ENCODE measurements around the gene ETFDH. TPM values are rescaled to one million over a fixed set of nuclear protein-coding genes. Genes with fewer than 3 reads are reported as not detected.
A peak's percentile ranks its signal among the peaks of the same experiment; 100 is the strongest.

Gene ETFDH
- polyA plus RNA-seq, 1 donor from 2014 or later, result 45.1 TPM

DNA sequence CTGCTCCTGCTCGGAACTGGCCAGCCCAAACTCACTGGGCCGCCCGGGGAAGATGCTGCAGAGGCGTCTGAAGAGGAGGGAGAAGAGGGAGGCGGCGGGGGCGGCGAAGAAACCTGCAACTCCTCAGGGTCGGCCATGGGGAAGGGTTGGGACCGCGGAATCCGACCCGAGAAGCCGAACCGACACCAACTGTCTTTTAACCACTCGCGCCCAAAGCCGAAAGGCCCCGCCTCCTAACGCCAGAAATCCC, 506 bp upstream of the ETFDH start, which contains the start of gene C4orf46:
TSS of gene C4orf46 (minus strand) at position 223 of the 250 bp plus-strand sequence. CDS start at position 137, 86 bp downstream.
- Histone ChIP-seq H3K4me2 (ENCODE audit: low read length) (peak within 1 kb of the TSS; percentile 74), H3K4me3 (ENCODE audit: low read length) (peak within 1 kb of the TSS; percentile 85), H3K79me2 (replicated peaks; ENCODE audit: insufficient read depth, low read length) (peaks cover 43% of the 10 kb centered on the region), H2AFZ (ENCODE audit: low read depth, low read length) (peak within 1 kb of the TSS; percentile 81), H3K9ac (ENCODE audit: low read length) (peak within 1 kb of the TSS; percentile 83), H3K27ac (ENCODE audit: low read length) (peak within 1 kb of the TSS; percentile 85), H3K27me3 (ENCODE audit: insufficient read depth, low read depth, low read length) (no peaks in the 10 kb centered on the region), H4K20me1 (ENCODE audit: insufficient read depth) (no peaks in the 10 kb centered on the region), H3K9me3 (ENCODE audit: low read length) (no peaks in the 10 kb centered on the region), H3K36me3 (ENCODE audit: insufficient read depth, low read length) (no peaks in the 10 kb centered on the region), H3K9me2 (ENCODE audit: insufficient read depth, low read length) (no peaks in the 10 kb centered on the region), H3F3A (ENCODE audit: insufficient read depth, low read length, poor library complexity, severe bottlenecking) (no peaks in the 10 kb centered on the region)
- no peak for TF ChIP-seq POLR2AphosphoS5 (IDR thresholded peaks at IDR 0.05)
- TF ChIP-seq, protein P1, sequence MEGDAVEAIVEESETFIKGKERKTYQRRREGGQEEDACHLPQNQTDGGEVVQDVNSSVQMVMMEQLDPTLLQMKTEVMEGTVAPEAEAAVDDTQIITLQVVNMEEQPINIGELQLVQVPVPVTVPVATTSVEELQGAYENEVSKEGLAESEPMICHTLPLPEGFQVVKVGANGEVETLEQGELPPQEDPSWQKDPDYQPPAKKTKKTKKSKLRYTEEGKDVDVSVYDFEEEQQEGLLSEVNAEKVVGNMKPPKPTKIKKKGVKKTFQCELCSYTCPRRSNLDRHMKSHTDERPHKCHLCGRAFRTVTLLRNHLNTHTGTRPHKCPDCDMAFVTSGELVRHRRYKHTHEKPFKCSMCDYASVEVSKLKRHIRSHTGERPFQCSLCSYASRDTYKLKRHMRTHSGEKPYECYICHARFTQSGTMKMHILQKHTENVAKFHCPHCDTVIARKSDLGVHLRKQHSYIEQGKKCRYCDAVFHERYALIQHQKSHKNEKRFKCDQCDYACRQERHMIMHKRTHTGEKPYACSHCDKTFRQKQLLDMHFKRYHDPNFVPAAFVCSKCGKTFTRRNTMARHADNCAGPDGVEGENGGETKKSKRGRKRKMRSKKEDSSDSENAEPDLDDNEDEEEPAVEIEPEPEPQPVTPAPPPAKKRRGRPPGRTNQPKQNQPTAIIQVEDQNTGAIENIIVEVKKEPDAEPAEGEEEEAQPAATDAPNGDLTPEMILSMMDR (IDR thresholded peaks at IDR 0.05; ENCODE audit: poor library complexity, severe bottlenecking), result no peak
- no peak for TF ChIP-seq EP300 (conservative IDR thresholded peaks at IDR 0.05; ENCODE audit: poor library complexity, severe bottlenecking)
- TF ChIP-seq MXI1 (conservative IDR thresholded peaks at IDR 0.05; ENCODE audit: poor library complexity, severe bottlenecking), result peak; percentile 77
- TF ChIP-seq SMC3 (conservative IDR thresholded peaks at IDR 0.05; ENCODE audit: poor library complexity), result no peak

DNA sequence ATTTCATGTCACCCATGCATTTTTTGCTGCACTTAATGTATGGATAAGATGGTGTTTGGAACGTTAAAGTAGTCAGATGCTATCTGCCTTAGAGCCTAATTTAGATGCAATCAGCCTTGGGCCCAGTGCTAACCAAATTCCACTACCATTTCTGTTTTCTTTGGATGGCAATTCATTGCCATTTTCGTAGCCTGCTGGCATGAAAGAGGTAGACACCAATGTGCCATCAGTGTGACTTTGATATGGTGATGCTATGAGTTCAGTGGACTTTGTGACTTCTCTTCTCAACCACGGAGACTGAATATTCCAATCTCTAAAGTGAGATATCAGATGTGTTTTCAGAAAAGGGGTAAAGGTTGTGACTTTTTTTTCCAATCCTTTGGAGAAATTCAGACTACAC, 1.5 kb downstream of the ETFDH start:
- Histone ChIP-seq H3K4me2 (ENCODE audit: low read length) (no peak overlapping the region), H3K27ac (ENCODE audit: low read length) (no peak overlapping the region), H3K27me3 (ENCODE audit: insufficient read depth, low read depth, low read length) (no peaks in the 10 kb centered on the region), H3K9me2 (ENCODE audit: insufficient read depth, low read length) (no peaks in the 10 kb centered on the region), H2AFZ (ENCODE audit: low read depth, low read length) (no peak overlapping the region), H3F3A (ENCODE audit: insufficient read depth, low read length, poor library complexity, severe bottlenecking) (no peaks in the 10 kb centered on the region), H3K9ac (ENCODE audit: low read length) (no peak overlapping the region), H3K9me3 (ENCODE audit: low read length) (no peaks in the 10 kb centered on the region), H3K4me3 (ENCODE audit: low read length) (no peak overlapping the region), H3K79me2 (replicated peaks; ENCODE audit: insufficient read depth, low read length) (peaks cover 28% of the 10 kb centered on the region), H4K20me1 (ENCODE audit: insufficient read depth) (no peaks in the 10 kb centered on the region), H3K36me3 (ENCODE audit: insufficient read depth, low read length) (no peaks in the 10 kb centered on the region)
- TF ChIP-seq EP300 (conservative IDR thresholded peaks at IDR 0.05; ENCODE audit: poor library complexity, severe bottlenecking) (no peak), EZH2 (IDR thresholded peaks at IDR 0.05; ENCODE audit: borderline replicate concordance, insufficient read depth, low read length, poor library complexity, severe bottlenecking) (no peak), MXI1 (conservative IDR thresholded peaks at IDR 0.05; ENCODE audit: poor library complexity, severe bottlenecking) (no peak), TAF1 (IDR thresholded peaks at IDR 0.05; ENCODE audit: low read depth) (no peak), RAD21 (conservative IDR thresholded peaks at IDR 0.05) (no peak), POLR2AphosphoS5 (IDR thresholded peaks at IDR 0.05) (no peak), SMC3 (conservative IDR thresholded peaks at IDR 0.05; ENCODE audit: poor library complexity) (no peak)
- TF ChIP-seq, protein P1 (IDR thresholded peaks at IDR 0.05; ENCODE audit: poor library complexity, severe bottlenecking), result no peak
- TF ChIP-seq, protein P2, sequence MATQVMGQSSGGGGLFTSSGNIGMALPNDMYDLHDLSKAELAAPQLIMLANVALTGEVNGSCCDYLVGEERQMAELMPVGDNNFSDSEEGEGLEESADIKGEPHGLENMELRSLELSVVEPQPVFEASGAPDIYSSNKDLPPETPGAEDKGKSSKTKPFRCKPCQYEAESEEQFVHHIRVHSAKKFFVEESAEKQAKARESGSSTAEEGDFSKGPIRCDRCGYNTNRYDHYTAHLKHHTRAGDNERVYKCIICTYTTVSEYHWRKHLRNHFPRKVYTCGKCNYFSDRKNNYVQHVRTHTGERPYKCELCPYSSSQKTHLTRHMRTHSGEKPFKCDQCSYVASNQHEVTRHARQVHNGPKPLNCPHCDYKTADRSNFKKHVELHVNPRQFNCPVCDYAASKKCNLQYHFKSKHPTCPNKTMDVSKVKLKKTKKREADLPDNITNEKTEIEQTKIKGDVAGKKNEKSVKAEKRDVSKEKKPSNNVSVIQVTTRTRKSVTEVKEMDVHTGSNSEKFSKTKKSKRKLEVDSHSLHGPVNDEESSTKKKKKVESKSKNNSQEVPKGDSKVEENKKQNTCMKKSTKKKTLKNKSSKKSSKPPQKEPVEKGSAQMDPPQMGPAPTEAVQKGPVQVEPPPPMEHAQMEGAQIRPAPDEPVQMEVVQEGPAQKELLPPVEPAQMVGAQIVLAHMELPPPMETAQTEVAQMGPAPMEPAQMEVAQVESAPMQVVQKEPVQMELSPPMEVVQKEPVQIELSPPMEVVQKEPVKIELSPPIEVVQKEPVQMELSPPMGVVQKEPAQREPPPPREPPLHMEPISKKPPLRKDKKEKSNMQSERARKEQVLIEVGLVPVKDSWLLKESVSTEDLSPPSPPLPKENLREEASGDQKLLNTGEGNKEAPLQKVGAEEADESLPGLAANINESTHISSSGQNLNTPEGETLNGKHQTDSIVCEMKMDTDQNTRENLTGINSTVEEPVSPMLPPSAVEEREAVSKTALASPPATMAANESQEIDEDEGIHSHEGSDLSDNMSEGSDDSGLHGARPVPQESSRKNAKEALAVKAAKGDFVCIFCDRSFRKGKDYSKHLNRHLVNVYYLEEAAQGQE (IDR thresholded peaks at IDR 0.05; ENCODE audit: borderline replicate concordance), result no peak

All from neural cell (in vitro differentiated cells).